SU-DHL-6 (cell line): Measurements from ENCODE around the gene PCDH12.

Experiments used
- H2AFZ ChIP-seq: fragments of 200-600 bp; sonication (generic); 2 replicates; pipeline ENCODE4 v1.6.1; 2014; ENCODE audit warnings: low read depth, mild to moderate bottlenecking, moderate library complexity, mixed read lengths, antibody characterized with exemption, low read length; ENCODE audit not compliant: severe bottlenecking
- H3F3A ChIP-seq: fragments of 200-600 bp; shearing (Covaris generic); 2 replicates; pipeline ENCODE4 v1.6.0; 2016; ENCODE audit warnings: antibody characterized with exemption, mild to moderate bottlenecking; ENCODE audit not compliant: insufficient read depth
- H3K27ac ChIP-seq: fragments of 200-600 bp; sonication (generic); 2 replicates; pipeline ENCODE4 v1.5.1; 2016; ENCODE audit warnings: low read depth, mild to moderate bottlenecking, low read length, moderate library complexity, mixed read lengths
- H3K27me3 ChIP-seq: fragments of 200-600 bp; sonication (generic), shearing (Covaris generic); 2 replicates; pipeline ENCODE4 v1.6.0; 2014; ENCODE audit warnings: mild to moderate bottlenecking, low read length
- H3K36me3 ChIP-seq: fragments of 200-600 bp; sonication (generic); 2 replicates; pipeline ENCODE4 v1.6.1; 2014; ENCODE audit warnings: mild to moderate bottlenecking, low read length, mixed read lengths
- H3K4me2 ChIP-seq: fragments of 300-600, 200-600 bp; shearing (Covaris generic), sonication (generic); 2 replicates; pipeline ENCODE4 v1.6.0; 2014; ENCODE audit warnings: low read length, low read depth, mild to moderate bottlenecking; ENCODE audit not compliant: poor library complexity, severe bottlenecking
- H3K4me3 ChIP-seq: fragments of 200-600 bp; sonication (generic); 2 replicates; pipeline ENCODE4 v1.5.1; 2014; ENCODE audit warnings: antibody characterized with exemption, low read length, mild to moderate bottlenecking, mixed read lengths; ENCODE audit not compliant: insufficient read depth, poor library complexity, severe bottlenecking
- H3K79me2 ChIP-seq: fragments of 200-600 bp; sonication (generic); 2 replicates; pipeline ENCODE4 v1.6.1; 2014; ENCODE audit warnings: mild to moderate bottlenecking, low read length, moderate library complexity; ENCODE audit not compliant: insufficient read depth
- H3K9ac ChIP-seq: fragments of 200-600 bp; sonication (generic); 2 replicates; pipeline ENCODE4 v1.7.0; 2014; ENCODE audit warnings: mild to moderate bottlenecking, low read length
- H3K9me2 ChIP-seq: fragments of 200-600 bp; sonication (generic); replicated peaks from 2 replicates; pipeline ENCODE4 v1.6.1; 2014; ENCODE audit warnings: low read length; ENCODE audit not compliant: insufficient read depth
- H3K9me3 ChIP-seq: fragments of 200-600 bp; sonication (generic); 2 replicates; pipeline ENCODE4 v1.6.1; 2014; ENCODE audit warnings: low read length, mixed read lengths; ENCODE audit not compliant: insufficient read depth
- H4K20me1 ChIP-seq: fragments of 200-600 bp; sonication (generic); 2 replicates; pipeline ENCODE4 v1.6.1; 2014; ENCODE audit warnings: low read depth, mild to moderate bottlenecking, antibody characterized with exemption, low read length, moderate library complexity, mixed read lengths
- EZH2phosphoT487 ChIP-seq: fragments of 200-600 bp; sonication (generic), shearing (Covaris generic); conservative IDR thresholded peaks from 2 replicates; pipeline ENCODE4 v1.6.1; 2018; ENCODE audit warnings: mild to moderate bottlenecking, antibody characterized with exemption, low read length, moderate library complexity, mixed read lengths
- TF ChIP-seq, protein P1 (sequence below): fragments of 200-600 bp; sonication (generic); IDR thresholded peaks from one replicate; pipeline ENCODE4 v1.5.1; 2017; ENCODE audit warnings: antibody characterized with exemption, mild to moderate bottlenecking, low read length, moderate library complexity; ENCODE audit not compliant: insufficient read depth, poor library complexity, severe bottlenecking

PCDH12 gene

DNA sequence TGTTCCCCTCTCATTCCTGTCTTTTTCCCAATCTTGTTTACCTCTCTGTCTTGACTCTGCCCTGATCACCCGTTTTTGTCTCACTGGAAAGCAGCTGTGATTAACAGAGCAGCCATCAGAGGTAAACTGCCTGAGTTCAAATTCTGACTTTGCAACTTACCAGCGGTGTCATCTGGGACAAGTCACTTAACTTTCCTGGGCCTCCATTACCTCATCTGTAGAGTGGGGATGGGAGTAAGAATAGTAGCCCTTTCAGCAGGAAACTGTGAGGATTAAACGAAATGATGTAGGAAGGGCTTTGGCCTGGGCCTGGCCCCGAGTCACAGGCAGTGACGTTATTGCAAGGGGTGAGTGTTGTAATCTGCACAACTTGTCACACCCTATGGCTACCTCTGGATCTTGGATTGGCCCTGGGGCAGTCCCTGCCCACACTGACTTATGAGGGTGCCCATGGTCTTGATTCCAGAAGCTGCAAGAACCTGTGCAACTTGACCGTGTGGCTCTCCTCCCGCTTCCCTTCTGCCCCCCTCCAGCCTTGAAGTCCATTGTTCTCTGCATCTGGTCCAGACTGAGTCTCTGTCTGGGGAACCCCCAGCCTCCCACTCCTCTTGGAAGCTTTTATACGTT lies 657 bp upstream of the PCDH12 start:
- Histone ChIP-seq H3K9me2 (no peaks in the 10 kb centered on the region), H3K79me2 (no peaks in the 10 kb centered on the region), H3K4me2 (no peak overlapping the region), H3K27ac (no peak overlapping the region), H3K9me3 (no peaks in the 10 kb centered on the region), H3F3A (no peaks in the 10 kb centered on the region), H2AFZ (no peak overlapping the region), H3K36me3 (no peaks in the 10 kb centered on the region), H4K20me1 (no peaks in the 10 kb centered on the region), H3K9ac (no peak overlapping the region), H3K4me3 (no peak overlapping the region), H3K27me3 (no peaks in the 10 kb centered on the region)
- TF ChIP-seq, protein P1, sequence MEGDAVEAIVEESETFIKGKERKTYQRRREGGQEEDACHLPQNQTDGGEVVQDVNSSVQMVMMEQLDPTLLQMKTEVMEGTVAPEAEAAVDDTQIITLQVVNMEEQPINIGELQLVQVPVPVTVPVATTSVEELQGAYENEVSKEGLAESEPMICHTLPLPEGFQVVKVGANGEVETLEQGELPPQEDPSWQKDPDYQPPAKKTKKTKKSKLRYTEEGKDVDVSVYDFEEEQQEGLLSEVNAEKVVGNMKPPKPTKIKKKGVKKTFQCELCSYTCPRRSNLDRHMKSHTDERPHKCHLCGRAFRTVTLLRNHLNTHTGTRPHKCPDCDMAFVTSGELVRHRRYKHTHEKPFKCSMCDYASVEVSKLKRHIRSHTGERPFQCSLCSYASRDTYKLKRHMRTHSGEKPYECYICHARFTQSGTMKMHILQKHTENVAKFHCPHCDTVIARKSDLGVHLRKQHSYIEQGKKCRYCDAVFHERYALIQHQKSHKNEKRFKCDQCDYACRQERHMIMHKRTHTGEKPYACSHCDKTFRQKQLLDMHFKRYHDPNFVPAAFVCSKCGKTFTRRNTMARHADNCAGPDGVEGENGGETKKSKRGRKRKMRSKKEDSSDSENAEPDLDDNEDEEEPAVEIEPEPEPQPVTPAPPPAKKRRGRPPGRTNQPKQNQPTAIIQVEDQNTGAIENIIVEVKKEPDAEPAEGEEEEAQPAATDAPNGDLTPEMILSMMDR: no peak
- TF ChIP-seq EZH2phosphoT487: no peak

DNA sequence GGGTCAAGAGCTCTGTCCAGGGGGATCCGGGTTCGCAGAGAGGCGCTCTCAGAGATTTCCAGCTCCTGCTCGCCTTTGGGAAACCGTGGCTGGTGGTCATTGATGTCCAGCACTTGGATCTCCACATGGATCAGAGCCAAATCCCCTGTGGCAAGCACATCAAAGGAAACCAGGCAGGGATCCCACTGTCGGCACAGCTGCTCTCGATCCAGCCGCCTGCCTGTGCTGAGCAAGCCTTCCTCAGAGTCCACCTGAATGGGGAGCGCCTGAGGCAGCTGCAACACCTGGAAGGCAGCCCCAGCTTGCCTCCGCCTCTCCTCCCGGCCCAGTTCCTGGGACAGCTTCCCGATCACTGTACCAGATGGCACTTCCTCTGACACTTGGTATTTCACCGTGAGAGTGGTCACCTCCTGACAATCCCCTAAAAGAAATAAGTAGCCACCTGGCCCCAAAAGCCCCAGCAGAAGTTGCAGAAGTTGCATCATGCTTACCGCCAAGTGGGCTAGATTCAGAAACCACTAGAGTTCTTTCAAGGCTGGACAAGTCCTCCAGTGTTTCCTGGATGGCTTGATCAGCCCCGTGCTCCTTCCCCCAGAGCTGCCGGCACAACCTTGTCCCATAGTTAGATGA lies 520 bp downstream of the PCDH12 start:
- H4K20me1 ChIP-seq: no peaks in the 10 kb centered on the region
- H3K27me3 ChIP-seq: no peaks in the 10 kb centered on the region
- no peak overlapping the region for H3K4me3 ChIP-seq
- no peaks in the 10 kb centered on the region for H3K36me3 ChIP-seq
- no peaks in the 10 kb centered on the region for H3K9me2 ChIP-seq
- H3F3A ChIP-seq: no peaks in the 10 kb centered on the region
- no peak overlapping the region for H2AFZ ChIP-seq
- no peaks in the 10 kb centered on the region for H3K79me2 ChIP-seq
- TF ChIP-seq, protein P1: no peak
- TF ChIP-seq EZH2phosphoT487: no peak
- H3K9ac ChIP-seq: no peak overlapping the region
- no peak overlapping the region for H3K27ac ChIP-seq
- no peak overlapping the region for H3K4me2 ChIP-seq
- no peaks in the 10 kb centered on the region for H3K9me3 ChIP-seq

GRCh38 chr5:141954194-141954593 lies 3.8 kb downstream of the PCDH12 start:
- no peaks in the 10 kb centered on the region for H3K9me3 ChIP-seq
- no peak overlapping the region for H3K27ac ChIP-seq
- H3K9ac ChIP-seq: no peak overlapping the region
- H3K4me2 ChIP-seq: no peak overlapping the region
- no peak overlapping the region for H2AFZ ChIP-seq
- no peaks in the 10 kb centered on the region for H3F3A ChIP-seq
- no peaks in the 10 kb centered on the region for H4K20me1 ChIP-seq
- no peaks in the 10 kb centered on the region for H3K9me2 ChIP-seq
- no peak overlapping the region for H3K4me3 ChIP-seq
- H3K36me3 ChIP-seq: no peaks in the 10 kb centered on the region
- no peaks in the 10 kb centered on the region for H3K27me3 ChIP-seq
- TF ChIP-seq, protein P1: no peak
- no peak for TF ChIP-seq EZH2phosphoT487
- no peaks in the 10 kb centered on the region for H3K79me2 ChIP-seq
